Hindlimb muscle (tissue), 1 donor: Measurements from ENCODE around the gene MLANA. TPM values are rescaled to one million over a fixed set of nuclear protein-coding genes. Genes with fewer than 3 reads are reported as not detected.
A peak's percentile ranks its signal among the peaks of the same experiment; 100 is the strongest.
"Not testable (repeated sequence)": the region's sequence is repeated elsewhere in the genome, so short reads cannot be mapped to it uniquely, and the experiment has no call there.

Experiments used
- DNase-seq: peaks from one replicate; pipeline ENCODE4 v3.0.0-alpha.2; 2013
- polyA plus RNA-seq: library from polyadenylated mRNA; unstranded; fragments of 120-200 nt; gene quantifications from one replicate; pipeline ENCODE4 v1.2.1, GENCODE V29; 2013; ENCODE audit not compliant: insufficient read length

The MLANA gene
- polyA plus RNA-seq, 1 donor: 1.4 TPM

DNA sequence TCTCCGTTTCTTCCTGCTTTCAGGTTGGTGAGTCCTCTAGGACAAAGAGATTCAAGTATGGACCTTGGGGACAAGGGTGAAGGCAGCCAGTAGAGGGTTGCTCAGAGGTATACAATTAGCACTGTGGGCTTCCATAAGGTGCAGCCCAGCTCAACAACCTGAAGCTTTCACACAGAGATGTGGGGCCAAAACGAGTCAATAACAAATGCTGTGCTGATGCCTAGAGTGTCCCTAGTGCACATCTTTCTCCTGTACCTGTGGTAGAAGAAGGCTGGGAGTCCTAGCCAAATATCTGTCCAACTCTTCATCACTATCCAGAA lies 20.7 kb upstream of the MLANA start:
- no peak for DNase-seq

DNA sequence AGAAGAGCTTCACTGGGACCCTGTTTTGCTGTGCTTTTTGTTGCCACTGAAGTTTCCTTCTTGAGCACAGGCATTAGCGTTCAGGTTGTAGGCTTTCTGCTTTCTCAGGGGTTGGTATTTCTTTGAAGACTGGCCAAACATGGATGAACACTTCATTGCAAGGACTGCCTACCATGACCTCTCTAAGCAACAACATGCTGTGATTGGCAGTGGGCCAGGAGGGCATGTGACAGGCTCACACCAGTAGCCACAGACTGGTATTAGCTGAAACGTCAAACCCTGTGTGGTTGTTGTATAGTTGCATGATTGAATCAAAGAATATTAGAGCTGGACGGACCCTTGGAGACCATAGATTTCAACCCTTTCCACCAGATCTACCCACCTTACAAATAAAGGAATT lies 20.0 kb upstream of the MLANA start:
- no peak for DNase-seq

DNA sequence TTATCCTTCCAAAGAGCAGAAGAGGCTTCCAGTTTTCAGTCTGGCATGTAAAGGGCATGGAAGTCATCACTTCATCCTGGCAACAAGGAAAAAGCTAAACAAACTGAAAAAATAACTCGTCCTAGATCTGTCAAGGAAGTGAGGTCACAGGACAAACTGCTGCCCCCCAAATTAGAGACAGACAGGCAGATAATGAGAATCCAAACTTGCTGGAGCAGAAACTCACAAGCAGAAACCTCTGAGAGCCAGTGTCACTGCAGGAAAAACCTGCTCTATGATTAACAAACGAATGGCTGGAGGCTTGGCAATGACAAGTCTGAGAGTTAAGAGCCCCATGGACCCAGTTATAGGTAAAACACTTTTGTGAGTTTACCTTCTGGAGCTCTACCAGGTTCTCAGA lies 18.9 kb upstream of the MLANA start:
- no peak for DNase-seq

DNA sequence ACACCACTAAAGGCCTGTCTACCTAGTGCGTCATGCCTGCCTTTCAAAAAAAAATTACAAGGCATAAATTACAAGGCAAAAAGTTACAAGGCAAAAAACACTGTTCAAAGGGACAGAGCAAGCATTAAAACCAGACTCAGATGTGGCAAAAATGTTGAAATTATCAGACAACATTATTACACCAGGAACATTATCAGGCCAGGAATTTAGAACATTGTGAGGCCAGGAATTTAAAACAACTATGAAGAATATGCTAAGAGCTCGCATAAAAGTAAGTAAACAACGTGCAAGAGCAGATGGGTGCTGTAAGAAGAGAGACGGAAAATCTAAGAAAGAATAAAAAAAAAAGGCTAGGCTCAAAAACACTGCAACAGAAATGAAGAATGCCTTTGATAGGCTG lies 18.2 kb upstream of the MLANA start:
- no peak for DNase-seq

DNA sequence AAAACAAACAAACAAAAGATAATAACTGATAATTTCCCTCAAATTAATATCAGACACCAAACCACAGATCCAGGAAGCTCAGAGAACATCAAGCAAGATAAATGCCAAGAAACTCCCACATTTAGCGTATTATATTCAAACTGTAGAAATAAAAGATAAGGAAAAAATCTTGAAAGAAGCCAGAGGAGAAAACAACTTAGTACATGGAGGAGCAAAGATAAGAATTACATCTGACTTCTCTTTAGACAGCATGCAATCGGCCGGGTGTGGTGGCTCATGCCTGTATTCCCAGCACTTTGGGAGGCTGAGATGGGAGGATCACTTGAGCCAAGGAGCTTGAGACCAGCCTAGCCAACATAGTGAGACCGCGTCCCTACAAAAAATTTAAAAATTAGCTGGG lies 17.2 kb upstream of the MLANA start:
- DNase-seq: no peak

DNA sequence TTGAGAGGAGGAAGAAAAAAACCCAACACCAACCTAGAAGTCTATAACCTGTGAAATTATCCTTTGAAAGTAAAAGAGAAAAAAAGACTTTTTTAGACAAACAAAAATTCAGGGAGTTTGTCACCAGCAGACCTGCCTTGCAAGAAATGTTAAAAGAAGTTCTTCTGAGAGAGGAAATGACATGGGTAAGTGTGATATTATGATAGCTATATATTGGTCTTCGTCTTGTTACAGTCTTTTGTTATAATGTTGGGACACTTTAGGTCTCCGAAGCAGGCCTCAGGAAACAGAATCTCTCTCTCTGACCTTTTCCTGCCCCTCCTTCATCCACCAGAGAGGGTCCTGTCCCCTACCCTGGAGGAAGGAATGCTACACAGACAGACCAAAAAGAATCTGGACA lies 16.6 kb upstream of the MLANA start:
- DNase-seq: no peak

DNA sequence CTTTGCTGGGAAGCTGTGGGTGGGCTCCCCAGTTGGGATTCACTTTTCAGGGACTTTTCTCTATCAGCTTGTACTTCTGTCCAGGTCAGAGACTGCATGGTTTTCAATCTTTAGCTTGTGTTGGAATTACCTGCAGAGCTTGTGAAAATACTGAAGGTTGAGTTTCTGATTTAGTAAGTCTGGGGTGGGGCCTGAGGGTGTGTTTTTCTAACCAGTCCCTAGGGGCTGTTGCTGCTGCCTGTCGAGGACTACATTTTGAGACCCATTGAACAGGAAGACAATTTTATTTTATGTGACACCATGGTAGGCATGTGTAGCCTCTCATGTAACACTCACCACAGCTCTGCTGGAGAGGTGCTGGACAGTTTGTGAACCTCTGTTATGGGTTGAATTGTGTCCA lies 14.7 kb upstream of the MLANA start:
- DNase-seq: no peak

DNA sequence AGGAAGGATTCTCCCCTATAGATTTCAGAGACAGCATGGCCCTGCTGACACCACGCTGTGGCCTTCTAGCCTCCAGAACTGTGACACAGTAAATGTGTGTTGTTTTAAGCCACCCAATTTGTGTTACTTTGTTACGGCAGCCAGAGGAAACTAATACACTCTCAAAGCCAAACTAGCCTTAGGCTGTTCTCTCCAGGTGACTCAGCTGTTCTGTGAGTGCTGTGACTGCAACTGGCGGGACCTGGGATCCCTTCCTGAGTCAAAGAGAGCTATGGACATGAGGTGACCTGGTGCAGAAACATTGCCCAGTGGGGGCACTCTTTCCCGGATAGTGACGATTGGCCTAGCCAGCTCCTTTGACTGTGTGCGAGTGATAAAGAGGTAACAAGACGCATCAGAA lies 14.0 kb upstream of the MLANA start:
- no peak for DNase-seq

DNA sequence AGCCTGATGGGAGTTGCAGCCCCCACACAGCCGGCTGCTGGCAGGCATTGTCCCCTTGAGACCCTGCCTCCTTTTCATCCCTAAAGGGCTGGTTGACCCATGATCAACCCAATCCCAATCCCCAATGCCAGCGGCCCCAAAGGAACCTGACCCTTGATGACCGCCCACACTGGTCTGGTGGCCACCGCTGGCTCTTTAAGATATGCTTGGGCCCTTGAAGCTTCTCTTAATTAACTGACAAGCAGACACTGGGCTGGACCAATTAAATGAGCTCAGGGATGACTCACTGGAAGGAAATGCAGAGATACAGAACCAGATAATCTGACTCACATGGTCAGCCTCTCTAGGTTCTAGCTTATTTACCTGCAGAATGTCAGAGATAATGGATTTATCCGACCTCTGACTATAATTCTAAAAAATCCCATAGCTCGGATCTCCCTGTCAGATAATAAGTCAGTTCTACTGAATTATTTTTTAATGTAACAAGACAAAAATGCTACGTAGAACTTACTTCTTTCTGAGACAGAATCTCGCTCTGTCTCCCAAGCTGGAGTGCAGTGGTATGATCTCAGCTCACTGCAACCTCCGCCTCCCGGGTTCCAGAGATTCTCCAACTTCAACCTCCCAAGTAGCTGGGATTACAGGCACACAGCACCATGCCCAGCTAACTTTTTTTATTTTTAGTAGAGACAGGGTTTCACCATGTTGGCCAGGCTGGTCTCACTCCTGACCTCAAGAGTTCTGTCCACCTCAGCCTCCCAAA lies 11.1 kb upstream of the MLANA start:
- no peak for DNase-seq

DNA sequence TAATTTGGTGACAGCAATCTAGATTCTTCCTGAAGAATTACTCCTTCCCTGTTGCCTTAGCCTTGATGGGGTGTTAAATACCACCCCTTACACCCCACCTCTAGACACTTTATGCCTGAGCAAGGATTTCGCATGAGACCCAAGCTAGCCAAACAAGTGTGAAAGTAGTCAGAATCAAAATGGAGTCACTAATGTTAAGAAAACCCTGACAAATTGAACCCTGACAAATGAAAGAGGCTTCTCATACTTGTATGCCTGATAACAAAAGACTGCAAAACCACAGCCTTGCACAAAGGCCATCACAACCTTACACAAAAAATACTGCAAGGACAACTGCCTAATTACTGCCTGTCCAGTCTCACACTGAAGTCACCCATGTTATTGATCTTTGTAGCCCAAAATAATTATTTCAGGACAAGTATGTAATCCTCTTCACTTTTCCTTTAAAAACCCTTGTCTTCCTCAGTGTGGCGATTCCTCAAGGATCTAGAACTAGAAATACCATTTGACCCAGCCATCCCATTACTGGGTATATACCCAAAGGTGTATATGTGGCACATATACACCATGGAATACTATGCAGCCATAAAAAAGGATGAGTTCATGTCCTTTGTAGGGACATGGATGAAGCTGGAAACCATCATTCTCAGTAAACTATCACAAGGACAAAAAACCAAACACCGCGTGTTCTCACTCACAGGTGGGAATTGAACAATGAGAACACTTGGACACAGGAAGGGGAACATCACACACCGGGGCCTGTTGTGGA lies 8.3 kb upstream of the MLANA start:
- DNase-seq: not testable (repeated sequence)

DNA sequence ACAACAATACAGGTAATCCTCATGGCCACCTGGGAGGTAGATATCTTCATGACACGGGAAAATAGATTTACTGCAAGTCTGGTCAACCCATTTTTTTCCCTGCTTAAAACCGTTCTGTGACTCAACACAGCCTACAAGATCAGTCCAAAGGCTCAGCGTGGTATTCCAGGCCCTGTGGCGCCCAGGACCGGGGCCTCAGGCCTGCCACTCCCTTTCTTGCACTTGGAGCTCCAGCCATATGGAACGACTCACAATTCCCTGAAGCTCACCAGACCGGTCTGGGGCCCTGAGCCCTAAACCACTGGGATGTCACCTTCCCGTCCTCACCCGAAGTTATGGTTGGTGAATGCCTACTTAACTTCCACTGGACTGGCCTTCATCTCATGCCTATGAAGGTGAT lies 6.5 kb upstream of the MLANA start:
- DNase-seq: no peak

DNA sequence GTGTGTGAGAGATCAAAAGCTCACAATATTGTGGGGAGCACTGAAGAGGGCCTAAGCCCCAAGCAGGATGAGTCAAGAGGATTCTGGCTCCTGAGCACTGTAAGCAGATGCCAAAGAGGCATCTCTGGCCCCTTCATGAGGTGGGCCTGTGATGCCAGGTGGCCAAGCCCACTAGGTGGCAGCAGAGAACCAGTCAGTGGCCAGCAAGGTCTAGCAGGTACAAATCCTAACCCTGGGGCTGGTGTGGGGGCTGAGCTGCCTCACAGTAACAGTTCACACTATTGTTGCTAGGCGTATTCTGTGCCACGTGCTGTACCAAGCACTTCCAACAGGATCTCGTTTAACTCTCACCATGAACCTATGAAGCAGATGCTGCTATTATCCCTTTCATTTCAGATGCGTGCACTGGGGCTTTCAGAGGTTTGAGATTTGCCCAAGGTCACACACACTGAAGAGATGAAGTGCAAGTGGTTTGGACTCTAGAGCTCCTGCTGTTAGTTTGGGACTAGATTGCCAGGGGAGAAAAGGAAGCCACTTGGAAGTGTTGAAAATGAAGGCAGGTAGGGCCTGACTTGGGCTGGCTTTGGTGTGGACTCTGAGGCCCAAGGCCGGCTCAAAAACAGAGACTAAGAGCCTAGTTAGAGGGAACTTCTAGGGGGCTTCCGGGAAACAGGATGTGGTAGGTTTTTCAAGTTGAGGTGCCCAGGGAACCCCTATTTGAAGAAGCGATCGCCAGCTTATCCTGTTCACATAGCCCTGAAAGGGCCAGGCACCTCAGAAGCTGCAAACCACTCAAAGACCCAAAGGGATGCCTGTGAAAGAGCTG lies 4.4 kb upstream of the MLANA start:
- DNase-seq: peak; percentile 65

DNA sequence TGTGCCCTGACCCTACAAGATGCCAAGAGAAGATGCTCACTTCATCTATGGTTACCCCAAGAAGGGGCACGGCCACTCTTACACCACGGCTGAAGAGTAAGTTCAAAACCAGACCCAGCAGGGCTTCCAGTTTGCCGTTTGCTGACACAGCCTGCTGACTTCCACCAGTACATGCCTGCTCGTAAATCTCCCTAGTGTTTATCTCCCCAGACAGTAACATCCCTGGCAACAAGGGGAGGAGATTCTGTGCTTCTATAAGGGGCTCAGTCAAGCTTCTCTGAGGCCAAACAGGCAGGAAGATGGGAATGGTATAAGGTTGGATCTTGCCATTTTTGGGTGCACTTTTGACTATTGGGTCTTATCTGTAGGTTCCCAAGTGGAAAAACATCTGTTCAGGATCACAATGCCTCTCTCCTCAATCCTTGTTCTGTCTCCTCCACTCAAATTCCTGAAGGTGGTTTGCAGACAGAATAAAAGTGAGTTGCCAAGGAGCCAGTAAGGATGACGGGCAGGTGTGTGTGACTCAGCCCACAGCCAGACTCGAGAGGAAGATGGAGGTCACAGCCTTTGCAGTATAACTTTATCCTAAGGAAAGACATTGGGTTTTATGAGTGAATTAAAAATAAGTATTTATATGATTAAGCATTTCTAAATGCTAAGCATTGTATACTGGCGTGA lies 1.9 kb downstream of the MLANA start:
- DNase-seq: no peak

DNA sequence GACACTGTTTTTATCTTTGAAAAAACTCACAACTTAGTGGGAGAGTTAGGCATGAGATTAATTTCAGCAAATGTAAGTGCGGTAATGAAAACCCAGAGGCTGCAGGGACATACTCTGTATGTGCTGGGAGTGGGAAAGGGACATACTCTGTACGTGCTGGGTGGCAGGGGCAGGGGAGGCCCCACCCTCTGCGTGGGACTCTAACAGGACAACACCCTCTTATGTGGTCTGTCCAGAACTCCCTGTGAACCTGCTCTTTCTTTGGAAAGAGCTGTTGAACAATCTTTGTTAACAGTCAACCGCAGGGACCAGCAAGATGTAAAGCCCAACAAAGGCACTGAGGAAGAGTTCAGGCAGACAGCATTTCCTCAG lies 2.4 kb downstream of the MLANA start:
- no peak for DNase-seq

DNA sequence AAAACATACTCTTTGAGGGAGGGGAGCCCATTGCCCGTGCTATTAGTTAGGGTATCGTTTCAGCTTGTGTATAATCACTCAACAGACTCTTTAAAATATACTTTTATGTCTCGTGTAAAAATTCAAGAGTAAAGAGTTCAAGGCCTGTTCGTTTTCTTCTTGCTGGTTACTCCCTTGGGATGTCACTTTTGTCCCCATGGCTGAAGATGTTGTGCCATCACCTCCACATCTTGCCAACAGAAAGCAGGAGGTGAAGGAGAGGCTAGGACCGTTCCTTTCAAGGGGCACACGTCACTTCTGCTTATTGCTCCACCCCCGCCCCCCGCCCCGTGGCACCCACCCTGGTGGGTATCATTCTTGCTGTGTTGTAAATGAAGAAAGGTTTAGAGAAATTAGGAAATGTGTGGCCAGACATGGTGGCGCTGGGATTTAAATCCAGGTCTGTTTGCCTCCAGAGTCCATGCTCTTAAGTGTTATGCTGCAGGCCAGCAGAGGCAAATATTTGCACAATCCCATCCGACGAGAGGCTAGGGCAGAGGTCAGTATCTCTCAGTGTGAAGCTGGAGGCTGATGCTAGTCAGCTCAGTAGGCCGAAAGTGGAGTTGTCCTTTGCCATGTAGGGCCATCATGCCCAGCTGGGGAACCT lies 3.0 kb downstream of the MLANA start:
- no peak for DNase-seq

DNA sequence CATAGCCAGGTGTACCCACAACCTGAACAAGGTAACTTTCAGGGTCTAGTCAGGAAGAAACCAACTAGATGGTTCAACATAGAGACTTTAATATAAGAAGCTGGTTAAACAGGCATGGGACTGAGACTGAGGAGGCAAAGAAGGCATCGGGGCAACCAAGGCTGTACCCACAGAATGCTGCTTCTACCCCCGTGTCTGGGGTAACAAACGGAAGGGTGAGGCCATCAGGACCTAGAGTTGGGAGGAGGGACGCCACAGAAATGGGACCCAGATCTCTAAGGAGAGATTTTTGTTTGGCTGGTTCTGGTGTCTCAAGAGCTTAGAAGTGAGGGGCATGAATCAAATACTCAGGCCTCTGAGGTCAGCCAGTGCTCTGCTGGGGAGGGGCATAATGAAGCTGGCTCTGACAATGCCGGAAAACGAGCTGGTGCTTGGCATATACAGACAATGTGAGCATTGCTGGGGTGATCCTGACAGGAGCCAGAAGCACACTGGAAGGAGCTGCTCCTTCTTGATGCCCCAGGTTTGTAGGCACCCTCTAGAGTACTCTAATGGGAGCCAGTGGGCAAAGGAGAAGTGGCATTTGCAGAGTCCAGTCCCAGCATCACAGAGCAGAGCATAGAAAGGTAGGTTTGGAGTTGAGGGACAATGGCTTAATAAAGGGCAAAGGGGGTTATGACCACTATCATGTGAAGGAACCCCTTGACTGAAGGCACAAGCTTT lies 3.7 kb downstream of the MLANA start:
- DNase-seq: no peak

DNA sequence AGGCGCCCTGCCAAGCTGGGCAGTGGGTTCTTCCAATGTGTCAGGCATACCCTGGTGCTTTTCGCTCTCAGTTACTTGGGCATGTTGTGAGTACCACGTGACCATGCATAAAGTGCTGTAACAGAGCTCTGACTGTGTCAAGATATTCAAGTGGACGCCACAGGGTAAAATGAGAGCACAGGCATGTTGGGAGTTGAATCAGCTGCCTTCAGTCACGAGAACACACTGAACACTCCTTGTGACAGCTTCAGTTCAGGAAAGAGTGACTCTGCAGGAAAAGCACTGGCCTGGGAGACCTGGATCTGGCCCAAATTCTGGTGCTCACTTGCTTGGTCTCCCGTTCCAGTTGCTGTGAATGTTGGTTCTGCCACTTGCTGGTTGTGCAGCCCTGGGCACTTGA lies 5.1 kb downstream of the MLANA start:
- DNase-seq: no peak

DNA sequence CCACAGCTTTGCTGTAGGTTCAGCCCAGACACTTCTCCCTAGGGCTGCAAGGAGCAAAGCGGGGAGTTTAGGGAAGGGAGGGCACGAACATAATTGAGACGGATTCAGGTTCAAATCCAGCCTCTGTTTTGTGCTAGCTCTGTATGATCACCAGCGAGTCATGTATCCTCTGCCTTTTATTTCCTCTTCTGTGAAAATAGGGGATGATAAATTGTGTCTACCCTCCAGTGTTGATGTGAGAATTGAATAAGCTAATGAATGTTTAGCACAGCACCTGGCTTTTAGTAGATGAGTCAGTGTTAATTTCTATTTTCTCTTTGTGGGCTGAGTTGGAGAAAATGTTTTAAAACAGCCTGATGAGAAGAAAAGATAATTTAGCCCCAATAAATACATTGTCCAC lies 6.2 kb downstream of the MLANA start:
- no peak for DNase-seq

DNA sequence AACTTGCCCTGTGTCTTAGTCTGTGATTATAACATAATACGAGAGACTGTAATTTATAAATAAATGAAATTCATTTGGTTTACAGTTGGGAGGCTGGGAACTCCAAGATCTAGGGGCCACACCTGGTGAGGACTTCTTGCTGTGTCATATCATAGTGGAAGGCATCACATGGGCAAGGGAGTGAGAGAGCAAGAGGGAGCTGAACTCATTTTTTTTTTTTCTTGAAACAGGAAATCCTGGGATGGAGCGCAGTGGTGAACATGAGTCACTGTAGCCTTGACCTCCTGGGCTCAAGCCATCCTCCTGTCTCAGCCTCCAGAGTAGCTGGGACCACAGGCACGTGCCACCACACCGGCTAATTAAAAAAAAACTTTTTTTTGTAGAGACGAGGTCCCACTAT lies 7.2 kb downstream of the MLANA start:
- no peak for DNase-seq

DNA sequence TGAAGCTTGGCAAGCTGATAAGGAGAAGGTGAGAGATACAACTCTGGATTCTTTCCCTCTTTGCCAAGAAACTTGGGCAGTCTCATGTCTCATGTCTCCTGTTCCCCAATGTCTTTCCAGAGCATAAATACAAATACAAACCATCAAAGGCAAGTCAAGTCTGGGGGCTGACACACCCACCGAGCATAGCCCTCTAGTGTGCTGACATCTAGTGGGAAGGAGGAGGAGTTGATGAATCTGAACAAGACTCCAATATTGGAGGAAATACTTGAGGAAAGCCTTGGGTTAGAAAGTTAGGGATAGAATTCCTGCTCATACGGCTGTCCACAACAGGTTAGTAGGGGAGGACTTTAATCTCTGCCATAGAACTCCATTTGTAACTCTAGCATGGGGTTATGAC lies 8.6 kb downstream of the MLANA start:
- no peak for DNase-seq

DNA sequence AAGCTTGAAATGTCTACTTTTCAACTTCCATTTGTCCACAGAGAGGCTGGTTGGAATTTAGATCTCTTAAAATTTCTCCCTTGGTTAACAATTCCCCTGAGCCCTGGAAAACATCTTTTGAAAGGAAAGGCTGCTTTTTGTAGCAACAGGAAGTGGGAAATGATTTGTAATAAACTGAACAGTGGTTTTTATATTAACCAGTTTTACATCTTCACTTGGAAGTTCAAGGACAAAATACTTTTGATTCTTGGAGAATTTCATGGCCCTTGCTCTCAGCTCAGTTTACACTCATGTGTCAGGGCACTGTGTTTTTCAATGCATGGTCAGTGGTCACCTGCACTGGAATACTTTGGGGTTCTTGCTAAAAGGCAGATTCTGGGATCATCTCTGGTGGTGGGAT lies 9.9 kb downstream of the MLANA start:
- DNase-seq: no peak

DNA sequence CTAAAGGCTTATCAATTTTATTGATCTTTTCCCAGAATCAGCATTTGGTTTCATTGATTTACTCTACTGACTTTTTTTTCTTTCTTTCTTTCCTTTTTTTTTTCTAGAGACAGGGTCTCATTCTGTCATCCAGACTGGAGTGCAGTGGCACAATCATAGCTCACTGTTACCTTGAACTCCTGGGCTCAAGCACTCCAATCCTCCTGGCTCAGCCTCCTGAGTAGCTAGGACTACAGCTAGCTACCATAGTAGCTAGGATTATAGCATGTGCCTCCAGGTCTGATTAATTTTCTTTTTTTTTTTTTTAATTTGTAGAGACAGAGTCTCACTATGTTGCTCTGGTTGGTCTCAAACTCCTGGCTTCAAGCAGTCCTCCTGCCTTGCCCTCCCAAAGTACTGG lies 11.7 kb downstream of the MLANA start:
- no peak for DNase-seq
